Thoracic aorta (tissue), 2 donors: ENCODE data around the gene PCDH9. TPM values are rescaled to one million over a fixed set of nuclear protein-coding genes. Genes with fewer than 3 reads are reported as not detected.
A peak's percentile ranks its signal among the peaks of the same experiment; 100 is the strongest.

Experiments
- ATAC-seq: fragments of 150-250 bp; one replicate; pipeline ENCODE4 v1.8.0; 2017; ENCODE audit warnings: low read depth; ENCODE audit not compliant: insufficient number of reproducible peaks, low FRiP score
- DNase-seq: peaks from one replicate; pipeline ENCODE4 v3.0.0-alpha.2; 2020; ENCODE audit warnings: low spot score
- H3K27ac ChIP-seq, 2 donors: fragments of 200-600 bp; sonication (generic); 1 replicate in 1 of 2; 2 replicates in 1 of 2; pipeline ENCODE4 v1.5.1; 2016; ENCODE audit warnings: mild to moderate bottlenecking in 2 of 2, moderate library complexity in 2 of 2
- H3K27me3 ChIP-seq: fragments of 200-600 bp; sonication (generic); replicated peaks from 2 replicates; pipeline ENCODE4 v1.6.0; 2016; ENCODE audit warnings: mild to moderate bottlenecking; ENCODE audit not compliant: insufficient read depth
- H3K36me3 ChIP-seq: fragments of 200-600 bp; sonication (generic); one replicate; pipeline ENCODE4 v1.5.1; 2016
- H3K4me1 ChIP-seq, 2 donors: fragments of 200-600 bp; sonication (generic); 1 replicate in 1 of 2; 2 replicates in 1 of 2; pipeline versions ENCODE4 v1.5.1 to v1.6.0; 2016; ENCODE audit warnings: low read depth in 2 of 2, mild to moderate bottlenecking in 1 of 2; ENCODE audit not compliant: control insufficient read depth in 1 of 2
- H3K4me3 ChIP-seq: fragments of 200-600 bp; sonication (generic); 2 replicates; pipeline ENCODE4 v1.5.1; 2016; ENCODE audit warnings: mild to moderate bottlenecking
- H3K9me3 ChIP-seq: fragments of 200-600 bp; sonication (generic); 2 replicates; pipeline ENCODE4 v1.5.1; 2016
- total RNA-seq, 2 donors: library from RNA; depleted of rRNA; stranded (reverse); fragments of >200 nt; gene quantifications; one replicate each; pipeline versions ENCODE4 v1.1.0 to v1.2.3, GENCODE V29; 2016
- TF ChIP-seq, protein P1 (sequence below): fragments of 200-600 bp; sonication (generic); IDR thresholded peaks from one replicate; pipeline ENCODE4 v1.5.1; 2019; ENCODE audit warnings: antibody characterized with exemption

Gene PCDH9
- total RNA-seq, 2 donors from 2014 or later, result 12.3 to 15.3 TPM

DNA sequence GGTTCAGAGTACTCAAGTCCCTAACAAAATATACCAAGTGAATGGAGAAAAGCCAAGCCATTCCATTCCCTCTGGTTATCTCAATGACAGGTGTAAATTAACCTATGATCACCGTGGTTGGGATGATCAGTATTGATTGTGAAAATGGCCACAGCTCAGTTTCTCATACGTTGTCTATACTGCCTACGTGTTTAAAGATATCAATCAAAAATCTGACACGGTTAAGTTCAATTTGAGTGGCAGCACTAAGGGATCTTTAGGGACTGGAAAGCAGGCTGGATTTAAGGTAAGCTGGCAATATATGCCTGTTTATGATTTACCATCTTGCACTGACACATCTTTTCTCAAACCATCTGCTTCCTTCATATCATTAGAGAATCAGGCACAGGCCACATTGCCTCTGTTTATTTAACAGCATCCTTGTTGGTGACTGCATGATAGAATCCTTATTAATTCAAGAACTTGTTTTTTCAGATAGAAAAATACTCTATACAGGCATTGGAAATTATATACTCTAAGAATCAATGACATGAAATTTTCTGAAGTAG is 907.9 kb downstream of the PCDH9 start:
- no peaks in the 10 kb centered on the region for H3K9me3 ChIP-seq
- H3K36me3 ChIP-seq, result no peaks in the 10 kb centered on the region
- TF ChIP-seq, protein P1, sequence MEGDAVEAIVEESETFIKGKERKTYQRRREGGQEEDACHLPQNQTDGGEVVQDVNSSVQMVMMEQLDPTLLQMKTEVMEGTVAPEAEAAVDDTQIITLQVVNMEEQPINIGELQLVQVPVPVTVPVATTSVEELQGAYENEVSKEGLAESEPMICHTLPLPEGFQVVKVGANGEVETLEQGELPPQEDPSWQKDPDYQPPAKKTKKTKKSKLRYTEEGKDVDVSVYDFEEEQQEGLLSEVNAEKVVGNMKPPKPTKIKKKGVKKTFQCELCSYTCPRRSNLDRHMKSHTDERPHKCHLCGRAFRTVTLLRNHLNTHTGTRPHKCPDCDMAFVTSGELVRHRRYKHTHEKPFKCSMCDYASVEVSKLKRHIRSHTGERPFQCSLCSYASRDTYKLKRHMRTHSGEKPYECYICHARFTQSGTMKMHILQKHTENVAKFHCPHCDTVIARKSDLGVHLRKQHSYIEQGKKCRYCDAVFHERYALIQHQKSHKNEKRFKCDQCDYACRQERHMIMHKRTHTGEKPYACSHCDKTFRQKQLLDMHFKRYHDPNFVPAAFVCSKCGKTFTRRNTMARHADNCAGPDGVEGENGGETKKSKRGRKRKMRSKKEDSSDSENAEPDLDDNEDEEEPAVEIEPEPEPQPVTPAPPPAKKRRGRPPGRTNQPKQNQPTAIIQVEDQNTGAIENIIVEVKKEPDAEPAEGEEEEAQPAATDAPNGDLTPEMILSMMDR, result no peak
- H3K4me3 ChIP-seq, result no peak overlapping the region
- no peak for ATAC-seq
- H3K27ac ChIP-seq, result no peak overlapping the region
- no peaks in the 10 kb centered on the region for H3K4me1 ChIP-seq
- no peak for DNase-seq
- H3K27me3 ChIP-seq, result no peaks in the 10 kb centered on the region

DNA sequence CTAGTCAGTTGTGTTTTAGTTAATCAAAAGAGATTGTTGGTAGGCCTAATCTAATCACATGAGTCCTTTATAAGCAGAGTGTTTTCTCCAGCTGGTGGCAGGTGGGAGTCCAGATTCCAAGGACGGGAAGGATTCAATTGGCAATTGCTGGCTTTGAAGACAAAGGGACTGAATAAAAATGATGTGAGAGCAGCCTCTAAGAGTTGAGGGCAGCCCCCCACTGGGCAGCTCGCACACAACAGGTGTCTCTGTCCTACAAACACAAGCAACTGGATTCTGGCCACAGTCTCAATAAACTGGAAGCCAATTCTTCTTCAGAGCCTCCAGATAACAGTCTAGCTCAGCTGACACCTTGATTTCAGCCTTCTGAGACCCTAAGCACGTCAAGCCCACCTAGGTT is 915.2 kb downstream of the PCDH9 start:
- no peak overlapping the region for H3K27ac ChIP-seq
- H3K4me1 ChIP-seq, result peaks cover 3 to 17% of the 10 kb centered on the region in 2 donors
- ATAC-seq, result no peak
- no peaks in the 10 kb centered on the region for H3K9me3 ChIP-seq
- no peaks in the 10 kb centered on the region for H3K36me3 ChIP-seq
- H3K4me3 ChIP-seq, result no peak overlapping the region
- H3K27me3 ChIP-seq, result no peaks in the 10 kb centered on the region
- TF ChIP-seq, protein P1, result no peak
- no peak for DNase-seq

DNA sequence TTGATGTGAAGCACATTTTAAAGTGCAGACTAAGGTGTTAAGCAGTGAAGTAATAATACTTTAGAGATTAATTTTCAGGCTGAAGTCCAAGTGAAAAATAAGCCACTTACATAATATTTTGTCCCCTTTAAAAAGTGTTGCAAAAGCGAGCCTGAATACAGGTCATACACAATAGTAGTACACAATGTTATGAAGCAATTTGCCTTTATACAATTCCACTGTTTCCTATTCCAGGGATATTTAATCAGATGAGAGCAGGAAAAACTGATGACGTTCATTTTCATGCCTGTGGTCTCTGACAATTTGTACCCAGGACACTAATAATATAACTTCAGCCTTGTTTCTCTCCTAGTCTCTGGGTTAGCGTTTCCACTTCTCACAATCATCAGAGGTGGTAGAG is 916.7 kb downstream of the PCDH9 start:
- DNase-seq (no peak), ATAC-seq (no peak)
- Histone ChIP-seq H3K27me3 (no peaks in the 10 kb centered on the region), H3K4me1 (peaks cover 3 to 17% of the 10 kb centered on the region in 2 donors), H3K36me3 (no peaks in the 10 kb centered on the region), H3K27ac (no peak overlapping the region), H3K4me3 (no peak overlapping the region), H3K9me3 (no peaks in the 10 kb centered on the region)
- TF ChIP-seq, protein P1, result no peak

DNA sequence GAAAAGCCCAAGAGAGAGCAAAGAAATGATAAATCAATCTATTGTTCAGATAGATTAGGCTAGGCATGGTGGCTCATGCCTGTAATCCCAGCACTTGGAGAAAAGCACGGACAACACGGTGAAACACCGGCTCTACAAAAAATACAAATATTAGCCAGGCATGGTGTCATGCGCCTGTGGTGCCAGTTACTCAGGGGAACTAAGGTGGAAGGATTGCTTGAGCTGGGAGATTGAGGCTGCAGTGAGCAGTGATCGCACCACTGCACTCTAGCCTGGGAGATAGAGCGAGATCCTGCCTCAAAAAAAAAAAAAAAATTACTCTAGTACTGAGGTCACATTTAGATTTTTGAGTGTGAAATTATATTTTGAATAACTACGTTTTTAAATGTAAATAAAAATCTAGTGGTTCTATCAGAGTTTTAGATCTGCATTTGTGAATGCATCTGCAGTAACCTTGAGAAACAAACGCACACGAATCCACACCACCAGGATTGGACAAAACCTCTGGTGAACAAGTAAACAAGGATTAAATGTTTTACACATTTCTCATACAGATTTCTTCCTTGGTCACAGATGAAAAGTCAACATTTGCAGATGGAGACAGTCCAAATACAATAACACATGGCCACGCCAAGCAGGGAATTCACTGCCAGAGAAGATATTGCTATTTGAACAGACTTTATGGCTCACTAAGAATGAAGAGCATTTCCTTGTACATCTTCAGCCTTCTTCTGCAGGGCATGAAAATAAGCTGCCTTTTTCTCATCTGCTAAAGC is 917.6 kb downstream of the PCDH9 start:
- peaks cover 3 to 17% of the 10 kb centered on the region in 2 donors for H3K4me1 ChIP-seq
- H3K27ac ChIP-seq, result no peak overlapping the region
- peak overlapping the region; percentile 25 for H3K4me3 ChIP-seq
- ATAC-seq (no peak), DNase-seq (no peak)
- H3K9me3 ChIP-seq, result no peaks in the 10 kb centered on the region
- no peaks in the 10 kb centered on the region for H3K27me3 ChIP-seq
- no peaks in the 10 kb centered on the region for H3K36me3 ChIP-seq
- TF ChIP-seq, protein P1, result no peak

DNA sequence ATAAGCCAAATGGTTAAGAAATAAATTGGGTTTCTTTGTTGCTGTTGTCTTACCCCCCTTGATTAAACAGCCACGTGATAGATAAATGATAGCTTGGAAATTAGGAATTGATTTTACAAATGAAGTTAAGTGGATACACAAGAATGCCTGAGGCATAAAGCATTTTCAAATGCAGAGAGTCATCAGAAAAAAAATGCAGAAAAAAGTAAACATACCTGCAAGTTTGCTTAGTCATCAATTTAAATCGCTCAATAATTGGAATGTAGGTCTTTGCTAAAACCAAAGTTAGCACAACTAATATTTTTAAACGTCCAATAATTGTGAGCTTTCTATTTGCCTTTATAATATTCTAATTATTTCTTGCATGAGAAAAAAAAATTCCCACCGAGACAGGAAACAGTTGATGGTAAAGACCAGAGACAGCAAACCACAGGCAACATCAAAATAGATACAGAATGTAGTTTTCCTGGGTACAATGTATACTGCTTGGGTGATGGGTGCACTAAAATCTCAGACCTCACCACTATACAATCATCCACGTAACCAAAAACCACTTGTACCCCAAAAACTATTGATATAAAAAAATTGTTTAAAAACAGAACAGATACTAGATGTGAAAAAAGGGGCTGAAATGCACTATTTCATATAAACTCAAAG is 924.0 kb downstream of the PCDH9 start:
- H3K36me3 ChIP-seq, result no peaks in the 10 kb centered on the region
- DNase-seq (no peak), ATAC-seq (no peak)
- H3K4me1 ChIP-seq, result no peaks in the 10 kb centered on the region
- H3K9me3 ChIP-seq, result no peaks in the 10 kb centered on the region
- H3K4me3 ChIP-seq, result no peak overlapping the region
- TF ChIP-seq, protein P1, result no peak
- no peaks in the 10 kb centered on the region for H3K27me3 ChIP-seq
- no peak overlapping the region for H3K27ac ChIP-seq
